GM23248 (cell line): ENCODE measurements around the gene ACTN1.

Source experiments
- EZH2 ChIP-seq: fragments of 200-600 bp; sonication (generic); IDR thresholded peaks from 2 replicates; pipeline ENCODE4 v1.6.1; 2018; ENCODE audit warnings: antibody characterized with exemption, mild to moderate bottlenecking; ENCODE audit not compliant: insufficient read depth, poor library complexity, severe bottlenecking
- EZH2phosphoT487 ChIP-seq: fragments of 200-600 bp; sonication (generic); IDR thresholded peaks from 2 replicates; pipeline ENCODE4 v1.6.1; 2018; ENCODE audit warnings: antibody characterized with exemption, moderate library complexity, mild to moderate bottlenecking, low read depth; ENCODE audit not compliant: insufficient read depth

DNA sequence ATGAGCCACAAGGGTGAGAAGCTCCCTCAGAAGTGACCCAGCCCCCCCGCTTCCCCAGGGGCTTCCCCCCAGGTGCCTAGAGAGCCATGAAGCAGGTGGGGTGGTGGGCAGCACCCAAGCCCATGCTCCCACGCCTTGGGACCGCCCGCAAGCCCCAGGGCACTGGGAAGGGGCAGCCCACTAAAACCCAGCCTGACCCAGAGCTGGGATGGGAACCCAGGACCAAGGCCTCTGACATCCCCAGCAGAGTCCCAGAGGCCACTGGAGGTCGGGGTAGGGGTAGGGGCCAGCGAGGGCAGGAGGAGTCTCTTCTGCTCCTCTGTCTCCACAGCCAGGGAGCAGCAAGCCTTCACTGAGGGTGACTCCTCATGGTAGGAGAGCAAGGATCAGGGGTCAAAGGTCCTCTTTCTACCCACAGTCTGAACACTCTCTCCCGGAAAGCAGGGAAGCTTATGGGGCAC lies 99.8 kb downstream of the ACTN1 start:
- TF ChIP-seq EZH2 (no peak), EZH2phosphoT487 (no peak)
